ENCODE measurements around the gene NBR1.
"Not testable (repeated sequence)": the region's sequence is repeated elsewhere in the genome, so short reads cannot be mapped to it uniquely, and the experiment has no call there.

NBR1 gene

GRCh38 chr17:43210576-43210975 is 39.6 kb downstream of the NBR1 start:
- intact Hi-C loops (cut with DNase I), result no loop called here

GRCh38 chr17:43211123-43211479 is 40.1 kb downstream of the NBR1 start:
- DNase-seq, result no peak
- intact Hi-C loops (cut with DNase I), result no loop called here

More at GRCh38 chr17:43210576-43210975, 39.6 kb downstream of the NBR1 start:
- DNase-seq, result no peak

- peak in 40 of 42 donors; percentile 3 to 70 (median 40) for DNase-seq
- intact Hi-C loops (cut with DNase I), result no loop called here
Measured at GRCh38 chr17:43211480-43212402, 40.7 kb downstream of the NBR1 start, which contains the start of gene TMEM106A. Gene TMEM106A, plus strand, starts transcription at chr17:43211875. Its CDS starts 1,167 bp downstream, at chr17:43213042.

- peak in 2 of 42 donors; percentile 21 to 39 for DNase-seq
- intact Hi-C loops (cut with DNase I), result no loop called here
Measured at GRCh38 chr17:43212641-43213490, 41.9 kb downstream of the NBR1 start.

- intact Hi-C loops (cut with DNase I), result no loop called here
- no peak for DNase-seq
Measured at GRCh38 chr17:43213545-43213944, 42.5 kb downstream of the NBR1 start.

GRCh38 chr17:43215341-43215740 is 44.3 kb downstream of the NBR1 start:
- DNase-seq, result peak in 1 of 42 donors; percentile 8
- intact Hi-C loops (cut with DNase I), result no loop called here

GRCh38 chr17:43216369-43216761 is 45.4 kb downstream of the NBR1 start:
- DNase-seq, result peak in 3 of 42 donors; percentile 11 to 31 (median 29)
- intact Hi-C loops (cut with DNase I), result no loop called here

- DNase-seq, result peak in 3 of 42 donors; percentile 7 to 22 (median 13)
Measured at GRCh38 chr17:43216762-43217613, 46.0 kb downstream of the NBR1 start.

GRCh38 chr17:43217614-43218087 is 46.6 kb downstream of the NBR1 start:
- DNase-seq, result peak in 3 of 42 donors; percentile 10 to 28 (median 21)
- intact Hi-C loops (cut with DNase I), result no loop called here

More at GRCh38 chr17:43216762-43217613, 46.0 kb downstream of the NBR1 start:
- intact Hi-C loops (cut with DNase I), result no loop called here

- DNase-seq, result peak in 3 of 42 donors; percentile 2 to 28 (median 15)
- intact Hi-C loops (cut with DNase I), result no loop called here
Measured at GRCh38 chr17:43219001-43219400, 48.0 kb downstream of the NBR1 start.

GRCh38 chr17:43219746-43220380 is 48.8 kb downstream of the NBR1 start:
- peak in 5 of 42 donors; percentile 4 to 37 (median 17) for DNase-seq
- intact Hi-C loops (cut with DNase I), result no loop called here

- DNase-seq, result peak in 4 of 42 donors; percentile 3 to 30 (median 16)
- intact Hi-C loops (cut with DNase I), result no loop called here
Measured at GRCh38 chr17:43220511-43221125, 49.6 kb downstream of the NBR1 start.

GRCh38 chr17:43224146-43224705 is 53.2 kb downstream of the NBR1 start:
- peak in 5 of 42 donors; percentile 4 to 27 (median 17) for DNase-seq
- intact Hi-C loops (cut with DNase I), result no loop called here

- DNase-seq, result peak in 3 of 42 donors; percentile 7 to 14 (median 13)
- intact Hi-C loops (cut with DNase I), result no loop called here
Measured at GRCh38 chr17:43226393-43226792, 55.4 kb downstream of the NBR1 start.

- intact Hi-C loops (cut with DNase I); DNase-seq: not testable (repeated sequence)
Measured at GRCh38 chr17:43228020-43228782, 57.2 kb downstream of the NBR1 start, which contains the start of gene CCDC200. Gene CCDC200, minus strand, starts transcription at chr17:43228623. Its CDS starts 69 bp downstream, at chr17:43228554.
